HuH-7.5 (cell line): ENCODE data around the gene CHST8.

Experiments
- DNase-seq: peaks from one replicate; pipeline ENCODE4 v3.0.0; 2011; ENCODE audit warnings: low spot score

CHST8 gene

DNA sequence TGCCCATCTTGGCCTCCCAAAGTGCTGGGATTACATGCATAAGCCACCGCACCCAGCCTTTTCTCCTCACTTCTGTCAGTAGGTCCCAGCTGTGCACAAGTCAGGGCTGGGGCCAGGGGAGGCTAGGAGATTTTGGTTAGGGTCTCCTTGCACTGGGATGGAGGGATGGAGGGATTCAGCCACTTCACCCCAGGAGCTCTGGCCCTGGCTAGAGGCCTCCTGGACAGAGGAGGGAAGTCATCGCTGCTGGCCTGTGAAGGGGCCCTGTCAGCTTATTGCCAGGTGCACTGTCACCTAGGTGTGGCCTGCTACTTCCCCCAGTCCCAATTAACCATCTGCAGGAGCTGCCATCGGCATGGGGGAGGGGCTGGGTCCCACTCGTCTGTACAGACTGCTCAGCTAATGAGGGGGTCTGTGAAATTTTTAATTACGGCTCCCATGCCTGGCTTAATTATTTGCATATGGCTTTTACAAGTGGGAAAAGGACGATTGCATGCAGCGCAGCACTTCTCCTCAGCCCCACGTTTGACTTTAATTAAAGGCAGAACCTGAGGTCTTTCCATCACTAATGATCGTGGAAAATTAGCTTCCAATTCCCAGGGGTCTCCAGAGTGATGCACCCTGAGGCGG is 52.4 kb downstream of the CHST8 start:
- no peak for DNase-seq

- no peak for DNase-seq
These were observed 53.0 kb downstream of the CHST8 start for GRCh38 chr19:33674626-33675367.

GRCh38 chr19:33675501-33676124 is 53.9 kb downstream of the CHST8 start:
- DNase-seq: no peak

- DNase-seq: no peak
These were observed 55.4 kb downstream of the CHST8 start for GRCh38 chr19:33676999-33677665.

GRCh38 chr19:33677745-33678426 is 56.1 kb downstream of the CHST8 start:
- peak; percentile 41 for DNase-seq

- DNase-seq: no peak
These were observed 57.2 kb downstream of the CHST8 start for GRCh38 chr19:33678796-33679585.

- no peak for DNase-seq
These were observed 57.9 kb downstream of the CHST8 start for GRCh38 chr19:33679696-33680095.

DNA sequence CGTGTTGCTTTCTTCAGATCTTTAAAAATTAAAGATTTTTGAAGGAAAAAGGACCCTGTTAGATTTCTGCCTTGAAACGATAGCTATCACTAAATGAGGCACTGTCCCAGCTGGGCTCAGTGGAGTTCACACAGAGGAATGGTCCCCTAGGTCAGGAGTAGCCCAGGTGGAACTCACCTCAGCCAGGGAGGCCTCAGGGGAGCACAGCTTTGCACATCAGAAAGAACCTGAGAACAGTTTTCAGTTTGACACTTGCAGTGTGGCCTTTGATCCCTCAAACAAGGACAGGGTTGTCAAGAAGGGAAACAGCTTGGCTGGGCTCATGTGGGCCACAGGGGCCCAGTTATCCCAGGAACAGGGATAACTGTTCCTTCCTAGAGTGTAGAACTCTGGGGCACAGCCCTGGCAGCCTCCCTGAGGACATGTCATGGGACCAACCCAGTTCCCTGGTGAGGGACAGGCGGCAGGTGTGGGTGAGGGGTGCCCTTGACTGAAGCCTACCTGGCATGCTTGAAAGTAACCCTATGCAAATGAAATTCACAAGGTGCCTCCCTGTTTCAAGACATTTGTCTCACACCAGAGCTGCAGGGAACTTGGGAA is 59.4 kb downstream of the CHST8 start:
- DNase-seq: no peak

DNA sequence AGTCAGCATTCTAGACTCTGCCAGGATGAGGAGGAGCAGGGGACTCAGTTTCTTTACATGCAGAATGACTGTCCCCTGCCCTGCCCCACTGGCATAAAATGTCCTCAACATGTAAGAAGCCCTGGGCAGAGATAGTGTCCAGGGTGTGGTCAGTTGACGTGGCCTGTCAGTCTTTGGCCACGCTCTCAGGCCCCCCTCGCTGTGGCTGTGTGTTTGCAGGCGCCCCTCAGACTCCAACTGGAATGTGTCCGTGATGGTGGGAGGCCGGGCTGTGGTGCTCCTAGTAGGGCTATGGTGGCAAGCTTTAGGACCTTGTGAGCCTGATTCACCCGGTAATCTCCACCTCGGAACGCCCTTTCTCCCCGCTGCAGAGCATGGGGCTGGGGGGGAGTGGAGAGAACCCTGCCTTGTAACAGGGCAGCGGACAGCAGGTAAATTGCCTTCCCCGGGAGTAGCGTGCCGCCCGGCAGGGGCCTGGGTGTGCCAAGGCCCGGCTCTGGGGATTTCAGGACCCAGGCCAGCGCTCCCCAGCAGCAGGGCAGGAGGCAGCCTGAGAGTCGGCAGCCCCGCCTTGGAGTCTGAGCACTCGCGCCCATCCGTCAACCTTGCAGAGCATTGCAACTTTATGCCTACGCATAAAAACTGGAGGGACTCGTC is 62.3 kb downstream of the CHST8 start:
- peak; percentile 57 for DNase-seq

DNA sequence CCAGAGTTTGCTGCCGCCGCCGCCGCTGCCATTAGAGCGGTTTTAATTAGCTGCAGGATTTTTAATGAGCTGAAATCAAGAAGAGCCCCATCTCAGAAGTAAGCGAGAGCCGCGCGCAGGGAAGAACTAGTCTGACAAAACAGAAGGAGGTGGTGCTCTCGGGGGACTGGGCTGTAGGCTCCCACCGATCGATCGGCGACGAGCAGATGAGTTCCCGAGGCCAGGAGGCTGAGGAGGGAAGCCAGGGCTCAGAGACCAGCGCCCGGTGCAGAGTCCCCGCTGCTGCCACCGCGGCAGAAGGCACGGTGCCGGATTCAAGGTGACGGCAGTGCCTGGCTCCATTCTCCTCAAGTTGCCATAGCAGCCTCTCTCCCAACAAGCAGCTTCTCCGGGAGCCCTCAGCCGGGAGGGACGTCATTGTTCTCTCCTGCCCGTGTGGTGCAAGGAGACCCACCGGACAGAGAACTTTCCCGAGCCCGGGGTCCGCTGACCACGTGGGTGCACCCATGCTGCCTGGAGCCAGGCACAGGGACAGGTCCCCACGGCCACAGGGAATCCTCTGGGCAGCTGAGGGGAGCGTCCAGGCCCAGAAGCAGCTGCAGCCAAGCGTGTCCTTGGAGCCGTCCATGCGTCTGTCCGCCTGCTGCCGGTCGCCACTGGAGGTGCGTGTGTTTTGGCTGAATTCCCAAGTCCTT is 62.9 kb downstream of the CHST8 start:
- DNase-seq: no peak

GRCh38 chr19:33685541-33685940 is 63.8 kb downstream of the CHST8 start:
- no peak for DNase-seq

DNA sequence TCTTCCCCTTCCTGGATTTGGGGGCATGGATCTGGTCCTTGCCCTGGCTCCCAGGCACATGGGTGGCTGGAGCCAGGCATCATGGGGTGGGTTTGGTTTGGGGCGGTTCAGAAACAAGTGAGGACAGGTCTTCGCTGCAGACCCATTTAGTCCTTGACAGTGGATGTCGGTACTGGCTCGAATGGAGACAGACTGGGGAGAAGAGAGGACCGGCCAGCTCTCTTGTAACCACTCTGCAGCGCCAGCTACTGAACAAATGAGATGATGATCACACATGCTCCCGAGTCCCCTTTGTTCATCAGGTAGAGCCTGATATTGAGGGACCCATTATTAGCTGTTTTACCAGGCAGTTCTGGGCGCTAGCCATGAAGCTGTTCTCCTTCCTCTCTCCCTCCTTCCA is 64.5 kb downstream of the CHST8 start:
- DNase-seq: no peak

DNA sequence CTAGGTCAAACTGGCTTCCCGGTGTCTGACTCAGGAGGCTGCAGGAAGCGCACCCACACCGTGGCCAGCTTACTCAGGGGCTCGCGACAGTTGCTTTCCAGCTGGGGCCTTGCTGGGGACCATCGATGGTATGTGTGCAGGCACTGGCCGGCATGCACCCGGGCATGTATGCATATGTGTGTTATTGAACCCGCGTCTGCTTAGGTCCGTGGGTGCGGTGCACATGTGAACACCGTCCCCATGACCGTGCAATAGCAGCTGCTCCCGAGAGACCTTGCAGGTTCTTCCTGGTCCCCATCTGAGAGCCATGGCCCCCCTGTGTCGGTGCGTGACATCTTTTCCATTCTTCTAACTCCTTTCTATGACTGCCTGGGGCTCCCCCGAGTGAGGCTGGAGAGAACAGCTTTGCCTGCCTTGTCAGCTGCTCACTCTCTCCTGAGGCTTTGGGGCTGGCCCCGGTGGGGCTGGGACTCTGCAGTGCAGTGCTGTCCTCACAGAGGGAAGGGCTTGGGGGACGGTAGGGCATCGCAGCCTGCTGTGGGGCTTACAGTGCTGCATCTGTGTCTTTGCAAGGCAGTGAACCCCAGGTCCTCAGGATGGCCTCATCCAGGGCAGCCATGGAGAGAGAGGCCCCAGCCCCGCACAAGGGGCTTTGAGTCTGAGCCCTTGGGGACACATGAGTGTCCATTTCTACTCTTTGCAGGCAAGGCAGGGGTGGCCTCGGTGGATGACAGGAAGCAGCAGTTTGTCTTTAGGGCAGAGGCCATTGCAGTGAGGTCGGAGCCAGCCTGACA is 65.1 kb downstream of the CHST8 start:
- DNase-seq: no peak

DNA sequence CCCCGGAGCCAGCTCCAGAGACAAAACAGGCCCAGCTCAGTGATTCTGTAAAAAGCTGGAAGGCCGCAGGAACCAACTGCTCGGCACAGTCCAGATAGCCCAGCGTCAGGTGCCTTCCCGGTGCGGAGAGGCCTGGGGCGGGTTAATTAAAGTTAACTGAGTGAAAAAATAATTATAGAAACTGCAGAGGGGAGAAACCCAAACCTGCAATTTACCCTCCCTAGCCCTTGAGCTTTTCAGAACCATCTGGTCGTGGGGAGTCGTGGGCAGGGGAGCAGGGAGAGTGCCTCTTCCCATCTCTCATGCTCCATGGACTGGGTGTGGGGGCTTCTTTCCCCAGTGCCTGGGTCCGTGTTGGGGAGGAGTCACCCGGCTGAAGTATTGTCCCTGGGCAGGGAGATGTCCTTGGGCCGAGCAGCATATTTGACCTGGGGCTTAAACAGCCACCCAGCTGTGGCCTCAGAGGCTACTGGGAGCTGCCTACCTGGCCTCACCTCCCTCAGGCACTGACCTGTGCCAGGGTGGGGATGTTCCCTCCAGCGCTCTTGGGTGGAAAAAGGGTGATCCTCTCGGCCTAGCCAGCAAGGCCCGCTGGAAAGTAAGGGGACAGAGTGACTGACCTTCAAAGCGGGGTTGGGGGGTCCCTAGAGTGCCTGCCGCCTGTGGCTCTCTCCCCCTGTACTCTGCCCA is 65.9 kb downstream of the CHST8 start:
- DNase-seq: no peak

DNA sequence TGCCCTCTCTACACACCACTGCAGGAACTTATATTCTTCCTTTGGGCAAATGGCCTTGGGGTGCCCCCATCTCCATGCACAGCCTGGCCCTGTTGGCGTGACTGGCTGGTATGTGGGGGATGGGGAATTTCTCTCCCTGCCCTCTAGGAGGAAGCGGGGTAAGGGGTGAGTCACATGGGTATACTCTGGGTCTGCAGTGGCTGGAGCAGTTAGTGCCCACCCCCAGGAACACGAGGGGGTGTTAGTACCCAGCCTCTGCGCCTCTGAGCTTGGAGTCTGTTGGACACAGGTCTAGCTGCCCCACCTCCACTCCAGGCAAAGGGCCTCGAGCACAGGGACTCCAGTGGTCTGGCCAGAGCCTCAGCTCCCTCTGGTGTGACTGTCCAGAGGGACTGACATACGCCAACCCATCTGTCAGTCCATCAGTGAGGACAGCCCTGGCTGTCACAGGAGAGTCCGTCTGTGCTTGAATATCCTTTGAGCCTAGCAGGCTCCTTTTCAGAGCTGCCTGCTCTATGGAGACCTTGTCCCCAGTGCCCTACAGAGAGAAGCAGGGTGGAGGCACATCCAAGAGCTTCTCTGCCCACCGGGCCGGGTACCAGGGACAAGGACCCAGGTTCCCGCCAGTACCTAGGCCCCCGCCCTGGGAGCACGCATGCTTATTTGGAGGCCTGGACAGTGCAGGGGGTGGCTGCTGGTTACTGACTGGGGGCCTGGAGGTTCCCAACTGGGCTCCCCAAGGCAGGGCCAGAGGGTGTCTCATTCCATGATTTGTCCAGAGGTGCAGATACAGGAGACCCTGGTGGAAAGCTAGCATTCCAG is 66.6 kb downstream of the CHST8 start:
- no peak for DNase-seq

- DNase-seq: no peak
These were observed 67.5 kb downstream of the CHST8 start for GRCh38 chr19:33689138-33689746.

GRCh38 chr19:33689868-33690267 is 68.1 kb downstream of the CHST8 start:
- DNase-seq: no peak
